SK-N-SH (cell line): Measurements from ENCODE around the gene CAPZA2. TPM values are rescaled to one million over a fixed set of nuclear protein-coding genes. Genes with fewer than 3 reads are reported as not detected.

ENCODE experiments used
- CTCF ChIA-PET: fragments of 300-600, 350-600 bp; formaldehyde crosslinking; extraction: SDS; loops from one replicate; lab custom pipeline; 2021; lab: Yijun Ruan, JAX
- POLR2A ChIA-PET: fragments of 350-600 bp; sonication (Branson Sonifier 250); formaldehyde crosslinking; extraction: SDS; loops from one replicate; lab custom pipeline; 2020; ENCODE audit warnings: antibody characterized with exemption, inconsistent platforms; lab: Yijun Ruan, JAX
- DNase-seq: peaks from one replicate; pipeline ENCODE4 v3.0.0; 2012
- H2AFZ ChIP-seq: fragments of 200-600 bp; sonication (generic); 2 replicates; pipeline ENCODE4 v1.8.1; 2016; ENCODE audit warnings: antibody characterized with exemption, mild to moderate bottlenecking, low read depth
- H3F3A ChIP-seq: fragments of 200-600 bp; sonication (generic); replicated peaks from 2 replicates; pipeline ENCODE3; 2016; ENCODE audit warnings: antibody characterized with exemption, mild to moderate bottlenecking; ENCODE audit not compliant: insufficient read depth
- H3K27ac ChIP-seq, 2 experiments: fragments of 200-500 bp in 1 of 2; fragments of 200-600 bp in 1 of 2; sonication (Bioruptor generic) in 1 of 2; sonication (generic), shearing (Covaris generic) in 1 of 2; 2 replicates each; pipeline versions ENCODE4 v1.5.1 to v1.6.1; 2014 to 2016; ENCODE audit warnings: low read depth in 2 of 2, inconsistent platforms in 1 of 2, low read length in 1 of 2, mild to moderate bottlenecking in 1 of 2, mixed read lengths in 1 of 2
- H3K27me3 ChIP-seq: fragments of 200-600 bp; sonication (generic), shearing (Covaris generic); 2 replicates; pipeline ENCODE4 v1.6.1; 2016; ENCODE audit warnings: mixed run types; ENCODE audit not compliant: insufficient read depth
- H3K36me3 ChIP-seq, 2 experiments: fragments of 200-500 bp in 1 of 2; fragments of 200-600 bp in 1 of 2; sonication (Bioruptor generic) in 1 of 2; sonication (generic) in 1 of 2; replicated peaks in 1 of 2; 2 replicates each; pipeline versions ENCODE3 to v1.5.1; 2014 to 2016; ENCODE audit warnings: low read length in 1 of 2, mild to moderate bottlenecking in 1 of 2; ENCODE audit not compliant: insufficient read depth in 2 of 2, control insufficient read depth in 1 of 2
- H3K4me1 ChIP-seq, 2 experiments: fragments of 200-500 bp in 1 of 2; fragments of 200-600 bp in 1 of 2; sonication (Bioruptor generic) in 1 of 2; sonication (generic), shearing (Covaris generic) in 1 of 2; 2 replicates each; pipeline versions ENCODE4 v1.5.1 to v1.6.1; 2014 to 2016; ENCODE audit warnings: low read depth in 1 of 2, low read length in 1 of 2, mixed run types in 1 of 2; ENCODE audit not compliant: insufficient read depth in 2 of 2, control insufficient read depth in 1 of 2
- H3K4me2 ChIP-seq: fragments of 200-600 bp; sonication (generic), shearing (Covaris generic); 2 replicates; pipeline ENCODE4 v1.6.1; 2017; ENCODE audit warnings: mixed run types
- H3K4me3 ChIP-seq, 2 experiments: fragments of 200-500 bp in 1 of 2; fragments of 200-600 bp in 1 of 2; sonication (Bioruptor generic) in 1 of 2; sonication (generic), shearing (Covaris generic) in 1 of 2; 2 replicates each; pipeline versions ENCODE4 v1.5.1 to v1.8.1; 2014 to 2016; ENCODE audit warnings: low read depth in 2 of 2, inconsistent platforms in 1 of 2, low read length in 1 of 2, mild to moderate bottlenecking in 1 of 2, mixed read lengths in 1 of 2, moderate library complexity in 1 of 2
- H3K79me2 ChIP-seq: fragments of 200-600 bp; sonication (generic); 2 replicates; pipeline ENCODE4 v1.8.1; 2017; ENCODE audit warnings: mild to moderate bottlenecking; ENCODE audit not compliant: insufficient read depth
- H3K9ac ChIP-seq: fragments of 200-600 bp; sonication (generic); 2 replicates; pipeline ENCODE4 v1.6.1; 2017; ENCODE audit warnings: mixed run types
- H3K9me2 ChIP-seq: fragments of 200-600 bp; sonication (generic); 2 replicates; pipeline ENCODE4 v1.6.1; 2017; ENCODE audit warnings: mixed run types
- H3K9me3 ChIP-seq: fragments of 200-600 bp; sonication (generic); 2 replicates; pipeline ENCODE4 v1.6.1; 2017; ENCODE audit warnings: mixed run types, mild to moderate bottlenecking, moderate library complexity
- H4K20me1 ChIP-seq: fragments of 200-600 bp; sonication (generic); 2 replicates; pipeline ENCODE4 v1.6.1; 2017; ENCODE audit warnings: mild to moderate bottlenecking, mixed run types; ENCODE audit not compliant: insufficient read depth
- ELF1 ChIP-seq: IDR thresholded peaks from 2 replicates; pipeline ENCODE4 v1.4.0; 2012
- EP300 ChIP-seq, 2 experiments: IDR thresholded peaks; 2 replicates each; pipeline versions ENCODE4 v1.4.0 to v1.6.1; 2012; ENCODE audit warnings: borderline replicate concordance in 1 of 2, low read depth in 1 of 2, low read length in 1 of 2
- EZH2phosphoT487 ChIP-seq: fragments of 200-600 bp; sonication (generic); IDR thresholded peaks from 2 replicates; pipeline ENCODE4 v1.6.1; 2017; ENCODE audit warnings: low read depth, mixed run types, mild to moderate bottlenecking, antibody characterized with exemption, moderate library complexity, borderline replicate concordance
- FOSL2 ChIP-seq: IDR thresholded peaks from 2 replicates; pipeline ENCODE4 v1.4.0; 2012; ENCODE audit warnings: low read depth, mild to moderate bottlenecking, moderate library complexity, borderline replicate concordance
- FOXJ3 ChIP-seq: sonication (generic); formaldehyde crosslinking; IDR thresholded peaks from 2 replicates; pipeline ENCODE4 v1.5.1; 2020; ENCODE audit warnings: mild to moderate bottlenecking, missing genetic modification reagents
- NRF1 ChIP-seq: IDR thresholded peaks from 2 replicates; pipeline ENCODE4 v1.6.1; 2012; ENCODE audit warnings: low read depth, mild to moderate bottlenecking, low read length
- POLR2AphosphoS5 ChIP-seq: IDR thresholded peaks from 2 replicates; pipeline ENCODE4 v1.6.1; 2012; ENCODE audit warnings: low read depth, low read length
- RAD21 ChIP-seq: IDR thresholded peaks from 2 replicates; pipeline ENCODE4 v1.6.1; 2012; ENCODE audit warnings: mild to moderate bottlenecking, low read length
- RCOR1 ChIP-seq: fragments of 150-350 bp; IDR thresholded peaks from 2 replicates; pipeline ENCODE4 v1.6.1; 2017; ENCODE audit warnings: antibody characterized with exemption, low read length
- RFX5 ChIP-seq: IDR thresholded peaks from 2 replicates; pipeline ENCODE4 v1.6.1; 2012; ENCODE audit warnings: mild to moderate bottlenecking, improper control_type of control experiment, low read length
- RXRA ChIP-seq: IDR thresholded peaks from 2 replicates; pipeline ENCODE4 v1.4.0; 2012; ENCODE audit warnings: low read depth, mild to moderate bottlenecking, borderline replicate concordance
- SMC3 ChIP-seq: IDR thresholded peaks from 2 replicates; pipeline ENCODE4 v1.6.1; 2012; ENCODE audit warnings: low read depth, low read length, improper control_type of control experiment
- TCF12 ChIP-seq: IDR thresholded peaks from 2 replicates; pipeline ENCODE4 v1.4.0; 2012
- TEAD4 ChIP-seq: IDR thresholded peaks from 2 replicates; pipeline ENCODE4 v1.4.0; 2012; ENCODE audit warnings: mild to moderate bottlenecking, borderline replicate concordance; ENCODE audit not compliant: insufficient read depth
- WGBS: methylation state at CpG from one replicate; pipeline ENCODE4 v1.1.6; 2017; ENCODE audit warnings: low lambda C conversion rate; 5-methylcytosine and 5-hydroxymethylcytosine counted together
- polyA plus RNA-seq, 3 experiments: library from polyadenylated mRNA; depleted of rRNA; stranded (reverse); fragments of >200 nt; gene quantifications; 2 replicates each; pipeline ENCODE4 v1.2.3, GENCODE V29; 2012
- TF ChIP-seq, protein P1 (sequence below): IDR thresholded peaks from 2 replicates; pipeline ENCODE4 v1.4.0; 2012; ENCODE audit warnings: low read depth, borderline replicate concordance
- TF ChIP-seq, protein P2 (sequence below): IDR thresholded peaks from 2 replicates; pipeline ENCODE4 v1.6.1; 2012; ENCODE audit warnings: mild to moderate bottlenecking, low read depth, low read length, moderate library complexity

The CAPZA2 gene
- polyA plus RNA-seq, 1 of the 3 experiments (the other 2 are of a cell fraction), result 44.6 TPM

DNA sequence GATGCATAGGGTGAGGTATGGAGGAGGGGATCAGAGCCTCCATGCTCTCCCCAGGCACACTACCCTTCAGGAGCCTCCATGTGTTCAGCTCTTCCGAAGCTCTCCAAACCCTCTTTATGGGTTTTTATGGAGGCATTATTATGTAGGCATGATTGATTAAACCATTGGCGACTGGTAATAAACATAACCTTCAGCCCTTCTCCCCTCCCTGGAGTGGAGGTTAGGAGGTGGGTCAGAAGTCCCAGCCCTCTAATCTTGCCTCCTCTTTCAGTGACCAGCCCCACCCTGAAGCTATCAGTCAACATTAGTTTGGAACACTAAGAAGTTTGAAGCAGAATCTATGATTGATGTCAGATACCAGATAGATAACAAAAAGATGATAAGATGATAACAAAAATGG is 23.3 kb downstream of the CAPZA2 start:
- POLR2A ChIA-PET, result no interaction called here
- no peak overlapping the region for H3K4me2 ChIP-seq
- H3K9ac ChIP-seq, result no peak overlapping the region
- no peaks in the 10 kb centered on the region for H3K27me3 ChIP-seq
- H2AFZ ChIP-seq, result no peak overlapping the region
- DNase-seq, result no peak
- TF ChIP-seq EP300 (IDR thresholded peaks at IDR 0.05; ENCODE audit: borderline replicate concordance in 1 of 2, low read depth in 1 of 2, low read length in 1 of 2), result no peak
- TF ChIP-seq TCF12, result no peak
- TF ChIP-seq NRF1, result no peak
- H3K4me3 ChIP-seq, result no peak overlapping the region
- H3K27ac ChIP-seq, result no peak overlapping the region
- CTCF ChIA-PET, result interaction anchor here (1.1 to 2.1 kb wide), 3 partner anchors 11 to 233 kb away, joined by 4 to 6 read pairs (median 5); no protein-coding TSS in a partner anchor
- no peaks in the 10 kb centered on the region for H3K4me1 ChIP-seq
- no peaks in the 10 kb centered on the region for H3K9me2 ChIP-seq
- peaks cover 95% of the 10 kb centered on the region for H3K79me2 ChIP-seq
- WGBS, result 100% methylated on average over 2 of the region's 2 CpGs
- H3K9me3 ChIP-seq, result no peaks in the 10 kb centered on the region
- no peaks in the 10 kb centered on the region for H3F3A ChIP-seq
- peaks cover 69% of the 10 kb centered on the region for H4K20me1 ChIP-seq
- H3K36me3 ChIP-seq, result peaks cover 26 to 55% of the 10 kb centered on the region in 2 experiments

DNA sequence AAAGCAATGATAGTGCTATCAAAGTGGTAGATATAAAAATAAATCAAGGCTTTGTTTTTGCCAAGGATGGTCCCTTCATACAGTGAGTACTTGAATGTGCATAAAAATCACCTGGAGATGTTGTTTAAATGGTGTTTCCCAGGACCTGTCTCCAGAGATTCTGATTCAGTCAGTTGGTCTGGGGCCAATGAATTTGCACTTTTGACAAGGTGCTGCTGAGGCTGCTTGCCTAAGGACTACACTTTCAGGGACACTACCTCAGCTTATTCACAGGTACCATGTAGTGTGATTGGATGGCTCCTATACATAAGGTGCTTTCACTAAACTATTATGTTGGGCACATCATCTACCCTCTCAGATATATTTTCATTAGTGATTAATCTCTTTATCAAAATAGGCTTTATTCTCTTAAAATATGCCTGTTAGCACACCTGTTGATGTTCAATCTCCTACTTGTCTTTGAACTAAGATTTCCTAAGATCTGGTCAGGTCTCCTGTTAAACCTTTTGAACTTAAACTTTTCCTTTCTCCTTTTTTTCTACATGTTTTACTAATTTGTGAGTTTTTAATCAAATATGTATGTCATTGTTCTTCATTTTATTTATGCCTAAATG is 24.3 kb downstream of the CAPZA2 start:
- peaks cover 62% of the 10 kb centered on the region for H4K20me1 ChIP-seq
- no peaks in the 10 kb centered on the region for H3K27me3 ChIP-seq
- peaks cover 89% of the 10 kb centered on the region for H3K79me2 ChIP-seq
- H3K9ac ChIP-seq, result no peak overlapping the region
- no peak overlapping the region for H2AFZ ChIP-seq
- TF ChIP-seq SMC3 (no peak), EZH2phosphoT487 (no peak), RFX5 (no peak), FOSL2 (no peak), EP300 (IDR thresholded peaks at IDR 0.05; ENCODE audit: borderline replicate concordance in 1 of 2, low read depth in 1 of 2, low read length in 1 of 2) (no peak), ELF1 (no peak), POLR2AphosphoS5 (no peak), TCF12 (no peak), RXRA (no peak), TEAD4 (no peak), FOXJ3 (no peak), RAD21 (no peak), RCOR1 (no peak)
- TF ChIP-seq, protein P1, sequence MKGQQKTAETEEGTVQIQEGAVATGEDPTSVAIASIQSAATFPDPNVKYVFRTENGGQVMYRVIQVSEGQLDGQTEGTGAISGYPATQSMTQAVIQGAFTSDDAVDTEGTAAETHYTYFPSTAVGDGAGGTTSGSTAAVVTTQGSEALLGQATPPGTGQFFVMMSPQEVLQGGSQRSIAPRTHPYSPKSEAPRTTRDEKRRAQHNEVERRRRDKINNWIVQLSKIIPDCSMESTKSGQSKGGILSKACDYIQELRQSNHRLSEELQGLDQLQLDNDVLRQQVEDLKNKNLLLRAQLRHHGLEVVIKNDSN, result no peak
- TF ChIP-seq, protein P2, sequence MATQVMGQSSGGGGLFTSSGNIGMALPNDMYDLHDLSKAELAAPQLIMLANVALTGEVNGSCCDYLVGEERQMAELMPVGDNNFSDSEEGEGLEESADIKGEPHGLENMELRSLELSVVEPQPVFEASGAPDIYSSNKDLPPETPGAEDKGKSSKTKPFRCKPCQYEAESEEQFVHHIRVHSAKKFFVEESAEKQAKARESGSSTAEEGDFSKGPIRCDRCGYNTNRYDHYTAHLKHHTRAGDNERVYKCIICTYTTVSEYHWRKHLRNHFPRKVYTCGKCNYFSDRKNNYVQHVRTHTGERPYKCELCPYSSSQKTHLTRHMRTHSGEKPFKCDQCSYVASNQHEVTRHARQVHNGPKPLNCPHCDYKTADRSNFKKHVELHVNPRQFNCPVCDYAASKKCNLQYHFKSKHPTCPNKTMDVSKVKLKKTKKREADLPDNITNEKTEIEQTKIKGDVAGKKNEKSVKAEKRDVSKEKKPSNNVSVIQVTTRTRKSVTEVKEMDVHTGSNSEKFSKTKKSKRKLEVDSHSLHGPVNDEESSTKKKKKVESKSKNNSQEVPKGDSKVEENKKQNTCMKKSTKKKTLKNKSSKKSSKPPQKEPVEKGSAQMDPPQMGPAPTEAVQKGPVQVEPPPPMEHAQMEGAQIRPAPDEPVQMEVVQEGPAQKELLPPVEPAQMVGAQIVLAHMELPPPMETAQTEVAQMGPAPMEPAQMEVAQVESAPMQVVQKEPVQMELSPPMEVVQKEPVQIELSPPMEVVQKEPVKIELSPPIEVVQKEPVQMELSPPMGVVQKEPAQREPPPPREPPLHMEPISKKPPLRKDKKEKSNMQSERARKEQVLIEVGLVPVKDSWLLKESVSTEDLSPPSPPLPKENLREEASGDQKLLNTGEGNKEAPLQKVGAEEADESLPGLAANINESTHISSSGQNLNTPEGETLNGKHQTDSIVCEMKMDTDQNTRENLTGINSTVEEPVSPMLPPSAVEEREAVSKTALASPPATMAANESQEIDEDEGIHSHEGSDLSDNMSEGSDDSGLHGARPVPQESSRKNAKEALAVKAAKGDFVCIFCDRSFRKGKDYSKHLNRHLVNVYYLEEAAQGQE, result no peak
- CTCF ChIA-PET, result interaction anchor here (0.6 to 2.1 kb wide), 4 partner anchors 10 to 232 kb away, joined by 3 to 6 read pairs (median 4); no protein-coding TSS in a partner anchor
- no peaks in the 10 kb centered on the region for H3F3A ChIP-seq
- H3K4me3 ChIP-seq, result no peak overlapping the region
- no peak for DNase-seq
- H3K4me1 ChIP-seq, result no peaks in the 10 kb centered on the region
- POLR2A ChIA-PET, result no interaction called here
- no peaks in the 10 kb centered on the region for H3K9me3 ChIP-seq
- peaks cover 30 to 62% of the 10 kb centered on the region in 2 experiments for H3K36me3 ChIP-seq
- H3K4me2 ChIP-seq, result no peak overlapping the region
- H3K27ac ChIP-seq, result no peak overlapping the region
- H3K9me2 ChIP-seq, result no peaks in the 10 kb centered on the region
